Amygdala (tissue), 56 donors: ENCODE results near the gene NECTIN3.

Experiments used
- DNase-seq, 56 donors: peaks; one replicate each; lab custom pipeline; 2025; lab: John Stamatoyannopoulos, UW

NECTIN3 gene

DNA sequence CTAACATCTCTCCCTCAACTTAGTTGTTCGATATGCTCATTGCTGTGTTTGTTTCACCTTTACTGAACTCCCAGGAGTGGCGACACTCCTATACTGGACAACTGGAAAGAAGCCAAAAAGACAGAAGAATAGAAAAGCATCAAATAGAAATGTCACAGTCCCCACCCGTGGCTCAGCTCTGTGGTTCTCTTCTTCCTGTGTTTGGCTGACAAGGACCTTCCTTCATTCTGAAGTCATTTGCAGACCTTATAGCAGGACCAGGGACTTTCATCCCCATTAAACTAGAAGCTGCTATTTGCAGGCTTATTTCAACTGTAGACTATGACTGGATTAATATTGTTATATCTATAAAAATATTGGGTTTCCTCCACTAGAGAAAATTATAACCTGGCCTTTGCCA, 125.9 kb downstream of the NECTIN3 start:
- DNase-seq, result no peak

DNA sequence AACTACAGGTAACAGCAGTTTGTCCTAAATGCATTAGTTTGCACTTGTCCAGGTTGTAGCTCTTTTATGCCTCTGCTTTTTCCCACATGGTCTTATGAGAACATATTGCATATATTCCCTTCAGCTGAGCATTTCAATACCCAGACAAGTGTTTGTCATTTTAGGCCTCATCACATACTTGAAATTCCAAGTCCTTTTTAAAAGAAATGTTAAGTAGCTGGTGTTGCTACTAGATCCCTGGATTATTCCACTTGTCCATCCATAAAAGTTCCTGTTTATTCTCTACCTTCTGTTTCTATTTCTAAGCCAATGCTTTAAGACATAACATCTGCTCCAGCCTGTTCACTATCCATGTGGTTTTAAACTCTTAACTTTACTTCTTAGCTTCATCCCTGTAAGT, 128.4 kb downstream of the NECTIN3 start:
- DNase-seq, result no peak

GRCh38 chr3:111210003-111210711, 138.5 kb downstream of the NECTIN3 start:
- no peak for DNase-seq

DNA sequence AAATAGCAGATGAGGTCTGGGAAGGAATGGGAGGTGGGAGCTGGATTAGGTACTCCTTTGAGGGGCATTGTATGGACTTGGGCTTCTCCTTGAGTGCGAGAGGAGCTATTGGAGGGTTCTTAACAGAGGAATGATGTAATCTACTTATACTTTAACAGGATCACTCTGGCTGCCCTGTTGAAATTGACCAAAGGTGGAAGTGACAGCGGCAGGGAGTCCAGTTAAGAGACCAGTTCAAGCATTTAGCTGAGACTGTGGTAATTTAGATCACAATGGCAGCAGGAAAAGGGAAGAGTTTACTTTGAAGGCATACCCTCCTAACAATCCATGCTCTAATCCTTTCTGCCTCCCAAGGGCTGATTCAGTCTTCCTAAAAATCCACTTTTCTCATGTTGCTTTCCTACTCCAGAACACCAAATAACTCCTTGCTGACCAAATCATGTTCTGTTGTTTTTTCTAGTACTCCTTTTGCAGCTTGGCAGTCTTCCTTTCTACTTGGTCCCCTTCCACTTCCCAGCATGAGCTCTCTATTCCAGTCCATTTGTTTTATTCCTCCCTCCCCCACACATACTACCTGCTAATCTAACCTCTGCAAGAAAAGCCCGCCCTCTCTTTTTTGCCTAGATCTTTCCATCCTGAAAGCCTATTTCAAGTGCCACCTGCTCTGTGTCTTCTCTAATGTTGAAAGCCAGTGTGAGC, 139.4 kb downstream of the NECTIN3 start:
- DNase-seq, result no peak

GRCh38 chr3:111212511-111212910, 140.9 kb downstream of the NECTIN3 start:
- DNase-seq, result no peak

GRCh38 chr3:111215481-111215880, 143.9 kb downstream of the NECTIN3 start:
- no peak for DNase-seq

GRCh38 chr3:111218615-111219014, 147.0 kb downstream of the NECTIN3 start:
- DNase-seq, result no peak

DNA sequence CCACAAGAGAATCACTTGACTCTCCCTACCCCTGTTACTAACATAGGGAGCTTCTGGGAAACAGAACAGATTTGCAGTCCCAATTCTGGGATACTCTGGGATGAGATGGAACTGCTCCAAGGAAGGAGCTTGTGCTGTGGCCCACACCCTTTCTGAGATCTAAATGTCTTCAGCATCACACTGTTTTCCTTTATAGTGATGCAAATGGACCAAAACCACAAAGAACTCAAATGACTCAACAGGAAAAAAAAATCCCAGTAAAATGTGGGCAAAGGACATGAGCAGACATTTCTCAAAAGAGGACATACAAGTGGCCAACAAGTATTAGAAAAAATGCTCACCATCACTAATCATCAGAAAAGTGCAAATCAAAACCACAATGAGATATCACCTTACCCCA, 155.6 kb downstream of the NECTIN3 start:
- no peak for DNase-seq

GRCh38 chr3:111229301-111229700, 157.7 kb downstream of the NECTIN3 start:
- no peak for DNase-seq

DNA sequence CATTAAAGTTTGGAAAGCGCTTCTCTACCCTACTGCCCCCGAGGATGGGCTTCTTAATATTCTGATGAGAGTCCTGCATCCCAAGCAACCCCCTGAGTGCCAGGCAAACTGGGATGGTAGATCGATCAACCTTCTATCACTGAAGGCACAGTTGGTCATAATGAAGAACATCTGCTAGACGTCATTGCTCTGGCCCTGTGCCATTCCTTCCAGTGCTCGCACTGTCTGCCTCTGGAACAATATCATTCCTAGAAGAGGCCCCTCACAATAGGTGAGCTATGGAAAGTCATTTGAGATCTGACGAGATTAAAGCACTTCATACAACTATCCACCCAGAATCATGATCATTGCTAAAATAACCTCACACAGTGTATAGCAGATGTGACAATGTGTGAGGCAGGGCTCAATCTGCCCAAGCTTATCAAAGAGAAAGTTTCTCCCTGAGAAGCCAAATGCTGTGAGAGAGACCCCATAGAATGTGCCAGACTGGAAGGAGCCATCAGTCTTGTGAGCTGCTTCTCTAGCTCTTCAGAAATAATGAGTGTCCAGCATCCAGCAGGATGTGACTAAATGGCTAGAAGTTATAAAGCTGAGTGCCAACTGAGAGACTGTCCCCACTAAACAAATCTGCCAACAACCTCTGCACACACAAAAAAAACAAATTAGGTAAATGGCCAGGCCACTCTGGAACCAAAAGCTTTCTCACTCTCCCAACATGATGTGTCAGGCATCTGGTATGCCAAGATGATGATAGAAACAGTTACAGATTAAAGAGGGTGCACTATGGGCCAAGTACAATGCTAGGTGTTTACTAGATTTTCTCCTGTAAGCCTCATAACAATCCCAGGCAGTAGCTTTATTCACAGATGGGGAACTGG, 165.5 kb downstream of the NECTIN3 start:
- DNase-seq, result no peak

GRCh38 chr3:111237946-111238345, 166.3 kb downstream of the NECTIN3 start:
- DNase-seq, result no peak

DNA sequence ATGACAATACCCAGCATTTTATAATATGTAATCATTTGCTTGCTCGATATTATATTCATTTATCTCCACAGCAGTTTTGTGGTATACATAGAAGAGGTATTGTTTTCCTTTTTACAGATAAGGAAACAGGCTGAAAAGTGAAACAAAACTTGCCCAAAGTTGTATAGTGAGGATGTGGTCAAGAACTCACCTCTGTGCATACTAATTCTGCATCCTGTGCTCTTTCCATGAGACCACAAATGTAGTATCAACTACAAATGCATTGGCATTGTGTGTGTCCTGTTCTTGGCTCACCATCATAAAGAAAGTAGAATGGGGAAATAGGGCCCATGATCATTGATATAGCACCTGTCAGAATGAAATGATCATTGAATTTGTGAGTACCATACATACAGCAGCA, 167.3 kb downstream of the NECTIN3 start:
- no peak for DNase-seq

GRCh38 chr3:111241960-111242359, 170.3 kb downstream of the NECTIN3 start:
- DNase-seq, result no peak
